ENCODE data around the gene HDLBP. TPM values are rescaled to one million over a fixed set of nuclear protein-coding genes. Genes with fewer than 3 reads are reported as not detected.
A peak's percentile ranks its signal among the peaks of the same experiment; 100 is the strongest.

Gene HDLBP
- total RNA-seq, 1 experiment from 2014 or later: 510 TPM

DNA sequence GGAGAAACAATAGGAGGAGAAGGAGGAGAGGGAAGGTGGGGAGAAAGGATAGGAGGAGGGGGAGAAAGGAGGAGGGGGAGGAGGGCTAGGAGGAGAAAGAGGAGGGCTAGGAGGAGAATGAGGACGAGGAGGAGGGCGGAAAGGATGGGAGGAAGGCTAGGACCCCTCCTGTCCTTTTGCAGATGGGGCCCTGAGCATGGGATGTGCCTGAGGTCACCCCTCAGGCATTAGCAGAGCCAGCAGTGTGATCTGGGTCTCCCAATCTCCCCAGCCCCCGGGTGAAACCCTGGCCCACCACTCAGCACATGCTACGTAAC is 127.6 kb downstream of the HDLBP start:
- intact Hi-C loops (cut with micrococcal nuclease; ENCODE audit: unreplicated experiment): no loop called here
- CTCF ChIA-PET: no interaction called here
- no TSS peak for BruUV-seq (replicated peaks)

DNA sequence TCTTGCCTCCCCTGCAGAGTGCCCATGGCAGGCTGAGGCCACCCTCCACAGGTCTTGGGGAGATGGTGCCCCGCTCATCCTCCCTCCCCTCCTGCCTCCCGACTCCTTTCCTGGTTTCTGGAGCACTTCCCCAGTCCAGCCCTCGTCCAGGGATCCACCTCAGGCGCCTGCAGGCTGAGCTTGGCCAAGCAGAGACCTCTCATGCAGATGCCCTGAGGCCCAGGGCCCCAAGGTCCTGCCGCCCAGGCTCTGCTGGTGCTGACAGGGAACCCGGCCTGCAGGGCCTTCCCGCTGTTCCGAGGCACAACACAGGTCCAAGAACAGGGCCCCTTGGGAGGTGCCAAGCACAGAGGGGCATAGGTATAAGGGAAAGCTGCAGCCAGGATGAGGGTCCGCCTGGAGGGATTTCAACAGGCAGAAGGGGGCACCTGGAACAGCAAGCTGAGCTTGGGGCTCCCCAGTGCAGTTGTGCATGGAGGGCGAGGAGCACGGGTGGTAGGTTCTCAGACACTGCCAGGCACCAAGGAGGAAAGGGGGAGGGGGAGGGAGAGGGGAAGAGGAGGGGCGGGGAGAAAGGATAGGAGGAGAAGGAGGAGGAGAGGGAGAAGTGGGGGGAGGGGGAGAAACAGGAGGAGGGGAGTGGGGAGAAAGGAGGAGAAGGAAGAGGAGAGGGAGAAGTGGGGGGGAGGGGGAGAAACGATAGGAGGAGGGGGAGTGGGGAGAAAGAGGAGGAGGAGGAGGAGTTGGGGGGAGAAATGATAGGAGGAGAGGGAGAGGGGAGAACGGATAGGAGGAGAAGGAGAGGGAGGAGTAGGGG is 128.2 kb downstream of the HDLBP start:
- Histone ChIP-seq H3K27ac (ENCODE audit: low read depth, low read length, poor library complexity, severe bottlenecking) (no peak overlapping the region), H3K36me3 (ENCODE audit: insufficient read depth, low read length, poor library complexity, severe bottlenecking) (no peaks in the 10 kb centered on the region), H3K9me3 (ENCODE audit: low read depth, low read length, poor library complexity, severe bottlenecking) (no peaks in the 10 kb centered on the region), H3K4me3 (ENCODE audit: low read depth, low read length, poor library complexity, severe bottlenecking) (no peak overlapping the region), H3K27me3 (replicated peaks; ENCODE audit: insufficient read depth, low read depth, low read length, poor library complexity) (no peaks in the 10 kb centered on the region), H3K4me1 (ENCODE audit: insufficient read depth, low read length, poor library complexity, severe bottlenecking) (no peaks in the 10 kb centered on the region)
- intact Hi-C loops (cut with micrococcal nuclease; ENCODE audit: unreplicated experiment): no loop called here
- CTCF ChIA-PET: no interaction called here
- TF ChIP-seq, protein P1, sequence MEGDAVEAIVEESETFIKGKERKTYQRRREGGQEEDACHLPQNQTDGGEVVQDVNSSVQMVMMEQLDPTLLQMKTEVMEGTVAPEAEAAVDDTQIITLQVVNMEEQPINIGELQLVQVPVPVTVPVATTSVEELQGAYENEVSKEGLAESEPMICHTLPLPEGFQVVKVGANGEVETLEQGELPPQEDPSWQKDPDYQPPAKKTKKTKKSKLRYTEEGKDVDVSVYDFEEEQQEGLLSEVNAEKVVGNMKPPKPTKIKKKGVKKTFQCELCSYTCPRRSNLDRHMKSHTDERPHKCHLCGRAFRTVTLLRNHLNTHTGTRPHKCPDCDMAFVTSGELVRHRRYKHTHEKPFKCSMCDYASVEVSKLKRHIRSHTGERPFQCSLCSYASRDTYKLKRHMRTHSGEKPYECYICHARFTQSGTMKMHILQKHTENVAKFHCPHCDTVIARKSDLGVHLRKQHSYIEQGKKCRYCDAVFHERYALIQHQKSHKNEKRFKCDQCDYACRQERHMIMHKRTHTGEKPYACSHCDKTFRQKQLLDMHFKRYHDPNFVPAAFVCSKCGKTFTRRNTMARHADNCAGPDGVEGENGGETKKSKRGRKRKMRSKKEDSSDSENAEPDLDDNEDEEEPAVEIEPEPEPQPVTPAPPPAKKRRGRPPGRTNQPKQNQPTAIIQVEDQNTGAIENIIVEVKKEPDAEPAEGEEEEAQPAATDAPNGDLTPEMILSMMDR (conservative IDR thresholded peaks at IDR 0.05; ENCODE audit: low read depth, low read length): no peak
- TF ChIP-seq EZH2 (IDR thresholded peaks at IDR 0.05; ENCODE audit: borderline replicate concordance, low read depth, low read length, poor library complexity, severe bottlenecking): no peak
- no TSS peak for BruUV-seq (replicated peaks)
- DNase-seq (ENCODE audit: low spot score): peak; percentile 21
- POLR2A ChIA-PET (ENCODE audit: low non-redundant PET): no interaction called here

More for the DNA sequence above, 127.6 kb downstream of the HDLBP start:
- Histone ChIP-seq H3K27me3 (replicated peaks; ENCODE audit: insufficient read depth, low read depth, low read length, poor library complexity) (no peaks in the 10 kb centered on the region), H3K36me3 (ENCODE audit: insufficient read depth, low read length, poor library complexity, severe bottlenecking) (no peaks in the 10 kb centered on the region), H3K4me1 (ENCODE audit: insufficient read depth, low read length, poor library complexity, severe bottlenecking) (no peaks in the 10 kb centered on the region), H3K27ac (ENCODE audit: low read depth, low read length, poor library complexity, severe bottlenecking) (no peak overlapping the region), H3K4me3 (ENCODE audit: low read depth, low read length, poor library complexity, severe bottlenecking) (no peak overlapping the region), H3K9me3 (ENCODE audit: low read depth, low read length, poor library complexity, severe bottlenecking) (no peaks in the 10 kb centered on the region)
- TF ChIP-seq, protein P1 (conservative IDR thresholded peaks at IDR 0.05; ENCODE audit: low read depth, low read length): no peak
- DNase-seq (ENCODE audit: low spot score): no peak
- POLR2A ChIA-PET (ENCODE audit: low non-redundant PET): no interaction called here

DNA sequence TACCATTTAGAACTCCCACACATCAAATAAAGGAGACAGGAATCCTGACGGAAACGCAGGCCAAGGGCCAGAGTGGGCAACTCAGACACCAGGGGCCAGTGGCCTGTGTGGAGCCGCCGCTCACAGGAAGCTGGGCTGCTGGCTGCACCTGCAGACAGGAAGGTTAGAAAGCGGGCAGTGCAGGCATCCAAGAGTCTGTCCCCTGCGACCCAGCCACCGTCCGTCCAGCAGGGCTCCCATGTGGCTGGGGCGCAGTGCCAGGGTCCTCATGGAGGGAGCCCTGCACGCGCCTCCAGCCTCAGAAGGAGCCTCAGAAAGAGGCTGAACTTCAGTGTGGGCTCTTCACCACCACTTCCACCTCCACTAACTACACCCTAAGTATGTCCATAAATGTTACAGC is 129.5 kb downstream of the HDLBP start:
- no peak for TF ChIP-seq EZH2 (IDR thresholded peaks at IDR 0.05; ENCODE audit: borderline replicate concordance, low read depth, low read length, poor library complexity, severe bottlenecking)
- TF ChIP-seq, protein P1 (conservative IDR thresholded peaks at IDR 0.05; ENCODE audit: low read depth, low read length): no peak
- Histone ChIP-seq H3K27me3 (replicated peaks; ENCODE audit: insufficient read depth, low read depth, low read length, poor library complexity) (no peaks in the 10 kb centered on the region), H3K4me3 (ENCODE audit: low read depth, low read length, poor library complexity, severe bottlenecking) (no peak overlapping the region), H3K36me3 (ENCODE audit: insufficient read depth, low read length, poor library complexity, severe bottlenecking) (no peaks in the 10 kb centered on the region), H3K27ac (ENCODE audit: low read depth, low read length, poor library complexity, severe bottlenecking) (no peak overlapping the region), H3K4me1 (ENCODE audit: insufficient read depth, low read length, poor library complexity, severe bottlenecking) (no peaks in the 10 kb centered on the region), H3K9me3 (ENCODE audit: low read depth, low read length, poor library complexity, severe bottlenecking) (no peaks in the 10 kb centered on the region)
- CTCF ChIA-PET: no interaction called here
- DNase-seq (ENCODE audit: low spot score): no peak
- BruUV-seq (replicated peaks): no TSS peak
- intact Hi-C loops (cut with micrococcal nuclease; ENCODE audit: unreplicated experiment): no loop called here
- POLR2A ChIA-PET (ENCODE audit: low non-redundant PET): no interaction called here
